Stimulated activated CD8-positive, alpha-beta memory T cell treated with anti-CD3 and anti-CD28 coated beads, Interleukin-2, amount 100 ng/mL, for 1 hour (primary cell): ENCODE data around the gene NPS.

Source experiments
- DNase-seq, 2 donors: peaks; one replicate each; pipeline ENCODE4 v3.0.0-alpha.2; 2020; ENCODE audit warnings: low read depth in 2 of 2

The NPS gene

GRCh38 chr10:127561647-127562046 lies 12.5 kb downstream of the NPS start:
- no peak for DNase-seq

GRCh38 chr10:127563718-127564553 lies 14.8 kb downstream of the NPS start:
- no peak for DNase-seq

- no peak for DNase-seq
Observed at GRCh38 chr10:127564644-127565043, 15.5 kb downstream of the NPS start.

GRCh38 chr10:127565583-127565982 lies 16.5 kb downstream of the NPS start:
- DNase-seq: no peak

- DNase-seq: no peak
Observed at GRCh38 chr10:127569210-127569609, 20.1 kb downstream of the NPS start.

- no peak for DNase-seq
Observed at GRCh38 chr10:127570036-127570435, 20.9 kb downstream of the NPS start.

GRCh38 chr10:127571386-127571785 lies 22.3 kb downstream of the NPS start:
- no peak for DNase-seq

GRCh38 chr10:127576051-127576450 lies 26.9 kb downstream of the NPS start:
- DNase-seq: no peak

GRCh38 chr10:127576740-127577161 lies 27.6 kb downstream of the NPS start:
- DNase-seq: no peak

- no peak for DNase-seq
Observed at GRCh38 chr10:127577376-127578258, 28.5 kb downstream of the NPS start.

- no peak for DNase-seq
Observed at GRCh38 chr10:127578259-127578960, 29.3 kb downstream of the NPS start.

GRCh38 chr10:127578961-127579305 lies 29.8 kb downstream of the NPS start:
- DNase-seq: no peak

- DNase-seq: no peak
Observed at GRCh38 chr10:127579640-127580039, 30.5 kb downstream of the NPS start.

- DNase-seq: no peak
Observed at GRCh38 chr10:127580822-127581221, 31.7 kb downstream of the NPS start.

- no peak for DNase-seq
Observed at GRCh38 chr10:127585519-127586023, 36.5 kb downstream of the NPS start.

GRCh38 chr10:127587668-127588365 lies 38.7 kb downstream of the NPS start:
- no peak for DNase-seq

- DNase-seq: no peak
Observed at GRCh38 chr10:127592586-127592985, 43.5 kb downstream of the NPS start.

GRCh38 chr10:127600479-127600878 lies 51.4 kb downstream of the NPS start:
- no peak for DNase-seq
